Non-pigmented ciliary epithelial cell (primary cell): ENCODE results near the gene TMEM59.
"Not testable (repeated sequence)": the region's sequence is repeated elsewhere in the genome, so short reads cannot be mapped to it uniquely, and the experiment has no call there.

Experiments used
- DNase-seq: peaks from one replicate; pipeline ENCODE4 v3.0.0-alpha.2; 2010; ENCODE audit warnings: low read depth

Gene TMEM59

GRCh38 chr1:54052431-54052933 is 522 bp downstream of the TMEM59 start:
- DNase-seq = no peak

- no peak for DNase-seq
These were observed 1.0 kb downstream of the TMEM59 start for GRCh38 chr1:54051933-54052430.

GRCh38 chr1:54050435-54050834 is 2.6 kb downstream of the TMEM59 start:
- DNase-seq = not testable (repeated sequence)

- DNase-seq = no peak
These were observed 5.4 kb downstream of the TMEM59 start for GRCh38 chr1:54047384-54048305.

- DNase-seq = no peak
These were observed 6.2 kb downstream of the TMEM59 start for GRCh38 chr1:54046671-54047383.

GRCh38 chr1:54045496-54045895 is 7.5 kb downstream of the TMEM59 start:
- DNase-seq = no peak

- DNase-seq = no peak
These were observed 11.2 kb downstream of the TMEM59 start for GRCh38 chr1:54041806-54042205.

GRCh38 chr1:54037476-54037875 is 15.5 kb downstream of the TMEM59 start:
- DNase-seq = no peak

- no peak for DNase-seq
These were observed 24.4 kb downstream of the TMEM59 start for GRCh38 chr1:54028306-54029251.

GRCh38 chr1:54027848-54028247 is 25.2 kb downstream of the TMEM59 start:
- no peak for DNase-seq

- DNase-seq = not testable (repeated sequence)
These were observed 28.2 kb downstream of the TMEM59 start for GRCh38 chr1:54024811-54025210.

- no peak for DNase-seq
These were observed 28.6 kb downstream of the TMEM59 start for GRCh38 chr1:54024358-54024757.

GRCh38 chr1:54019562-54020176 is 33.3 kb downstream of the TMEM59 start:
- not testable (repeated sequence) for DNase-seq

GRCh38 chr1:54018635-54019034 is 34.4 kb downstream of the TMEM59 start:
- no peak for DNase-seq

GRCh38 chr1:54017979-54018378 is 35.0 kb downstream of the TMEM59 start, which contains the start of gene LDLRAD1:
Gene LDLRAD1, minus strand, starts transcription at chr1:54018186. Its CDS starts 74 bp downstream, at chr1:54018112.
- no peak for DNase-seq

GRCh38 chr1:54016343-54017282 is 36.4 kb downstream of the TMEM59 start:
- no peak for DNase-seq

- no peak for DNase-seq
These were observed 38.9 kb downstream of the TMEM59 start for GRCh38 chr1:54014009-54014629.

- no peak for DNase-seq
These were observed 39.5 kb downstream of the TMEM59 start for GRCh38 chr1:54013393-54014008.

GRCh38 chr1:54012863-54013262 is 40.1 kb downstream of the TMEM59 start:
- DNase-seq = no peak
